Measurements from ENCODE around the gene PHLPP1.

DNA sequence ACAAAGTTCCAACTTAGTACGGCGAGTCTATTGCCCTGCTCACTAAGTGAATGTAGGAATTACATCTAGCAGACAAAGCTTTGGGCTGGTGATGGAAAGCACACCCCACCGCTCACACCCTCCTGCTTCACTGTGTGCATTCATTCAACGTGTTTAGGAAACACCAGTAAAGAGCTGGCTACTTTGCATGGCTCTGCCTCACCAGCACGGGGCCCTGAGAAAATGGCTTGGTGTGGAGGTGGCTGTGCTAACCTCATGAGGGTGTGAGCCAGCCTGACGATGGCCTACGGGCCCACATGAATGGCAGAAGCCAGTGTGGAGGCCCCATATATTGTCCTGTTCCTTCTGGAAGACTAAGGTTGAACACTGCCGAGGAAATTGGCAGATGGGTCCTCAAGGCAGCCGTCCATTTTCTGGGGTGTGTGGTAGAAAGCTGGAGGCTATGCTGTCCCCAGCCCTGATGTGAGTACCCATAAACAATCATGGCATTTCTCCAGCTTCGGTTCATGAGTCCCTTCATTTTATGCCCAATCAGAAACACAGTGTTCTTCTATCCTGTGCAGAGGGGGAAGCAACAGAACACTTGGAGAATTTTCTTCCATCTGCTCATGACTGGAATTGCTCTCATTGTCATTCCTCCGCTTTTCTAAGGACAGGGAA lies 269.4 kb downstream of the PHLPP1 start:
- TF ChIP-seq CTCF (conservative IDR thresholded peaks at IDR 0.05; ENCODE audit: low read depth, low read length), result no peak
- no peak for TF ChIP-seq EZH2 (IDR thresholded peaks at IDR 0.05; ENCODE audit: low read length, unreplicated experiment)
- no peak for TF ChIP-seq EZH2phosphoT487 (IDR thresholded peaks at IDR 0.05; ENCODE audit: borderline replicate concordance, low read length)

Measured in PC-3 (cell line).